Peyer's patch (tissue), 4 donors: ENCODE results near the gene CLMP. TPM values are rescaled to one million over a fixed set of nuclear protein-coding genes. Genes with fewer than 3 reads are reported as not detected.

ENCODE experiments used
- DNase-seq, 3 donors: peaks; one replicate each; pipeline ENCODE4 v3.0.0-alpha.2; 2017 to 2019
- H3K27ac ChIP-seq, 4 donors: fragments of 200-600 bp; sonication (generic); one replicate each; pipeline ENCODE4 v1.5.1; 2016 to 2019
- H3K27me3 ChIP-seq, 2 donors: fragments of 200-600 bp; sonication (generic); one replicate each; pipeline ENCODE4 v1.5.1; 2019
- H3K36me3 ChIP-seq, 3 donors: fragments of 200-600 bp; sonication (generic); one replicate each; pipeline ENCODE4 v1.5.1; 2016 to 2019
- H3K4me1 ChIP-seq, 4 donors: fragments of 200-600 bp; sonication (generic); one replicate each; pipeline ENCODE4 v1.5.1; 2016 to 2019
- H3K4me3 ChIP-seq, 4 donors: fragments of 200-600 bp; sonication (generic); 1 replicate in 3 of 4; 2 replicates in 1 of 4; pipeline ENCODE4 v1.5.1; 2016 to 2019; ENCODE audit warnings: mild to moderate bottlenecking in 1 of 4
- H3K9me3 ChIP-seq, 4 donors: fragments of 200-600 bp; sonication (generic); one replicate each; pipeline ENCODE4 v1.5.1; 2016 to 2019; ENCODE audit warnings: mild to moderate bottlenecking in 1 of 4
- CTCF ChIP-seq, 6 experiments: fragments of 450-650 bp in 4 of 6; fragments of 200-600 bp in 2 of 6; sonication (generic) in 1 of 6; IDR thresholded peaks; one replicate each; pipeline ENCODE4 v1.5.1; 2017 to 2019; ENCODE audit warnings: antibody characterized with exemption in 6 of 6, mild to moderate bottlenecking in 3 of 6, moderate library complexity in 1 of 6
- POLR2A ChIP-seq, 2 donors: fragments of 450-650 bp; IDR thresholded peaks; one replicate each; pipeline ENCODE4 v1.5.1; 2017; ENCODE audit warnings: antibody characterized with exemption in 2 of 2, mild to moderate bottlenecking in 2 of 2, moderate library complexity in 2 of 2
- total RNA-seq, 4 donors: library from RNA; depleted of rRNA; stranded (reverse); fragments of >200 nt; gene quantifications; one replicate each; pipeline ENCODE4 v1.1.0, GENCODE V29; 2016

CLMP gene
- total RNA-seq, 4 donors from 2014 or later, result 8.4 to 48.7 (median 13.2) TPM

- H3K27ac ChIP-seq, result no peak overlapping the region
Measured at GRCh38 chr11:123073343-123074057, 121.5 kb downstream of the CLMP start.

GRCh38 chr11:123072762-123073161, 122.3 kb downstream of the CLMP start:
- no peak for DNase-seq
- Histone ChIP-seq H3K27me3 (no peaks in the 10 kb centered on the region), H3K4me1 (peaks cover 0 to 9% (median 3%) of the 10 kb centered on the region in 4 donors), H3K9me3 (no peaks in the 10 kb centered on the region), H3K4me3 (no peak overlapping the region), H3K36me3 (no peaks in the 10 kb centered on the region), H3K27ac (no peak overlapping the region)
- TF ChIP-seq CTCF (IDR thresholded peaks at IDR 0.05), result no peak
- no peak for TF ChIP-seq POLR2A (IDR thresholded peaks at IDR 0.05)

More at GRCh38 chr11:123073343-123074057, 121.5 kb downstream of the CLMP start:
- Histone ChIP-seq H3K4me3 (no peak overlapping the region), H3K36me3 (no peaks in the 10 kb centered on the region), H3K4me1 (peaks cover 0 to 9% (median 3%) of the 10 kb centered on the region in 4 donors), H3K9me3 (no peaks in the 10 kb centered on the region), H3K27me3 (no peaks in the 10 kb centered on the region)
- peak in 1 of 3 donors; percentile 31 for DNase-seq
- TF ChIP-seq CTCF (IDR thresholded peaks at IDR 0.05), result no peak
- TF ChIP-seq POLR2A (IDR thresholded peaks at IDR 0.05), result no peak

- Histone ChIP-seq H3K4me3 (no peak overlapping the region), H3K27me3 (no peaks in the 10 kb centered on the region), H3K27ac (no peak overlapping the region), H3K9me3 (no peaks in the 10 kb centered on the region), H3K36me3 (no peaks in the 10 kb centered on the region), H3K4me1 (peaks cover 0 to 9% (median 3%) of the 10 kb centered on the region in 4 donors)
- DNase-seq, result peak in 1 of 3 donors; percentile 43
- TF ChIP-seq CTCF (IDR thresholded peaks at IDR 0.05), result no peak
- TF ChIP-seq POLR2A (IDR thresholded peaks at IDR 0.05), result no peak
Measured at GRCh38 chr11:123072332-123072761, 122.7 kb downstream of the CLMP start.

- no peaks in the 10 kb centered on the region for H3K9me3 ChIP-seq
- no peaks in the 10 kb centered on the region for H3K36me3 ChIP-seq
- no peaks in the 10 kb centered on the region for H3K27me3 ChIP-seq
- peak overlapping the region; percentile 69 to 78 (median 74) for H3K27ac ChIP-seq
- DNase-seq, result peak in 1 of 3 donors; percentile 13
- peaks cover 0 to 9% (median 5%) of the 10 kb centered on the region in 4 donors for H3K4me1 ChIP-seq
- TF ChIP-seq CTCF (IDR thresholded peaks at IDR 0.05), result no peak
- no peak for TF ChIP-seq POLR2A (IDR thresholded peaks at IDR 0.05)
- H3K4me3 ChIP-seq, result peak overlapping the region; percentile 8 to 26 (median 14)
Measured at GRCh38 chr11:123069908-123070821, 124.9 kb downstream of the CLMP start.

- DNase-seq, result no peak
- H3K27me3 ChIP-seq, result no peaks in the 10 kb centered on the region
- no peak for TF ChIP-seq POLR2A (IDR thresholded peaks at IDR 0.05)
- no peak for TF ChIP-seq CTCF (IDR thresholded peaks at IDR 0.05)
- H3K27ac ChIP-seq, result peak overlapping the region in 1 of 4 donors; percentile 27
- H3K9me3 ChIP-seq, result no peaks in the 10 kb centered on the region
- peaks cover 0 to 20% (median 14%) of the 10 kb centered on the region in 4 donors for H3K4me1 ChIP-seq
- no peak overlapping the region for H3K4me3 ChIP-seq
- no peaks in the 10 kb centered on the region for H3K36me3 ChIP-seq
Measured at GRCh38 chr11:123065621-123066020, 129.4 kb downstream of the CLMP start.
